ENCODE results near the gene ACAP3. TPM values are rescaled to one million over a fixed set of nuclear protein-coding genes. Genes with fewer than 3 reads are reported as not detected.

The ACAP3 gene
- total and polyA plus RNA-seq, 10 of the 15 experiments (the other 5 are each of a cell fraction or from before 2014, with no cell fraction given): 0.05 to 34.2 (median 7.1) TPM

DNA sequence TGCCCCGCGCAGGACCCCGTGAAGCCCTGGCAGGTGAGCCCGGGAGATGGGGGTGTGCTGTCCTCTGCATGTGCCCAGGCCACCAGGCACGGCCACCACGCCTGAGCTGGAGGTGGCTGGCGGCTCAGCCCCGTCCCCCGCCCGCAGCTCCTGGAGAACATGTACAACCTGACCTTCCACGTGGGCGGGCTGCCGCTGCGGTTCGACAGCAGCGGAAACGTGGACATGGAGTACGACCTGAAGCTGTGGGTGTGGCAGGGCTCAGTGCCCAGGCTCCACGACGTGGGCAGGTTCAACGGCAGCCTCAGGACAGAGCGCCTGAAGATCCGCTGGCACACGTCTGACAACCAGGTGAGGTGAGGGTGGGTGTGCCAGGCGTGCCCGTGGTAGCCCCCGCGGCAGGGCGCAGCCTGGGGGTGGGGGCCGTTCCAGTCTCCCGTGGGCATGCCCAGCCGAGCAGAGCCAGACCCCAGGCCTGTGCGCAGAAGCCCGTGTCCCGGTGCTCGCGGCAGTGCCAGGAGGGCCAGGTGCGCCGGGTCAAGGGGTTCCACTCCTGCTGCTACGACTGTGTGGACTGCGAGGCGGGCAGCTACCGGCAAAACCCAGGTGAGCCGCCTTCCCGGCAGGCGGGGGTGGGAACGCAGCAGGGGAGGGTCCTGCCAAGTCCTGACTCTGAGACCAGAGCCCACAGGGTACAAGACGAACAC is 25.2 kb upstream of the ACAP3 start:
- TF ChIP-seq, protein P1, sequence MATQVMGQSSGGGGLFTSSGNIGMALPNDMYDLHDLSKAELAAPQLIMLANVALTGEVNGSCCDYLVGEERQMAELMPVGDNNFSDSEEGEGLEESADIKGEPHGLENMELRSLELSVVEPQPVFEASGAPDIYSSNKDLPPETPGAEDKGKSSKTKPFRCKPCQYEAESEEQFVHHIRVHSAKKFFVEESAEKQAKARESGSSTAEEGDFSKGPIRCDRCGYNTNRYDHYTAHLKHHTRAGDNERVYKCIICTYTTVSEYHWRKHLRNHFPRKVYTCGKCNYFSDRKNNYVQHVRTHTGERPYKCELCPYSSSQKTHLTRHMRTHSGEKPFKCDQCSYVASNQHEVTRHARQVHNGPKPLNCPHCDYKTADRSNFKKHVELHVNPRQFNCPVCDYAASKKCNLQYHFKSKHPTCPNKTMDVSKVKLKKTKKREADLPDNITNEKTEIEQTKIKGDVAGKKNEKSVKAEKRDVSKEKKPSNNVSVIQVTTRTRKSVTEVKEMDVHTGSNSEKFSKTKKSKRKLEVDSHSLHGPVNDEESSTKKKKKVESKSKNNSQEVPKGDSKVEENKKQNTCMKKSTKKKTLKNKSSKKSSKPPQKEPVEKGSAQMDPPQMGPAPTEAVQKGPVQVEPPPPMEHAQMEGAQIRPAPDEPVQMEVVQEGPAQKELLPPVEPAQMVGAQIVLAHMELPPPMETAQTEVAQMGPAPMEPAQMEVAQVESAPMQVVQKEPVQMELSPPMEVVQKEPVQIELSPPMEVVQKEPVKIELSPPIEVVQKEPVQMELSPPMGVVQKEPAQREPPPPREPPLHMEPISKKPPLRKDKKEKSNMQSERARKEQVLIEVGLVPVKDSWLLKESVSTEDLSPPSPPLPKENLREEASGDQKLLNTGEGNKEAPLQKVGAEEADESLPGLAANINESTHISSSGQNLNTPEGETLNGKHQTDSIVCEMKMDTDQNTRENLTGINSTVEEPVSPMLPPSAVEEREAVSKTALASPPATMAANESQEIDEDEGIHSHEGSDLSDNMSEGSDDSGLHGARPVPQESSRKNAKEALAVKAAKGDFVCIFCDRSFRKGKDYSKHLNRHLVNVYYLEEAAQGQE (IDR thresholded peaks at IDR 0.05; ENCODE audit: low read depth, low read length): no peak
- TF ChIP-seq, protein P2, sequence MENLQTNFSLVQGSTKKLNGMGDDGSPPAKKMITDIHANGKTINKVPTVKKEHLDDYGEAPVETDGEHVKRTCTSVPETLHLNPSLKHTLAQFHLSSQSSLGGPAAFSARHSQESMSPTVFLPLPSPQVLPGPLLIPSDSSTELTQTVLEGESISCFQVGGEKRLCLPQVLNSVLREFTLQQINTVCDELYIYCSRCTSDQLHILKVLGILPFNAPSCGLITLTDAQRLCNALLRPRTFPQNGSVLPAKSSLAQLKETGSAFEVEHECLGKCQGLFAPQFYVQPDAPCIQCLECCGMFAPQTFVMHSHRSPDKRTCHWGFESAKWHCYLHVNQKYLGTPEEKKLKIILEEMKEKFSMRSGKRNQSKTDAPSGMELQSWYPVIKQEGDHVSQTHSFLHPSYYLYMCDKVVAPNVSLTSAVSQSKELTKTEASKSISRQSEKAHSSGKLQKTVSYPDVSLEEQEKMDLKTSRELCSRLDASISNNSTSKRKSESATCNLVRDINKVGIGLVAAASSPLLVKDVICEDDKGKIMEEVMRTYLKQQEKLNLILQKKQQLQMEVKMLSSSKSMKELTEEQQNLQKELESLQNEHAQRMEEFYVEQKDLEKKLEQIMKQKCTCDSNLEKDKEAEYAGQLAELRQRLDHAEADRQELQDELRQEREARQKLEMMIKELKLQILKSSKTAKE (IDR thresholded peaks at IDR 0.05; ENCODE audit: low read depth, poor library complexity, severe bottlenecking): no peak
- peak; percentile 51 for TF ChIP-seq POLR2A (IDR thresholded peaks at IDR 0.05; ENCODE audit: low read depth, low read length)
- H2AFZ ChIP-seq (ENCODE audit: control insufficient read depth, low read depth, low read length): no peak overlapping the region
- no peaks in the 10 kb centered on the region for H3K9me3 ChIP-seq (replicated peaks; ENCODE audit: control insufficient read depth, insufficient read depth, low read length)
- H3K79me2 ChIP-seq (ENCODE audit: control insufficient read depth, insufficient read depth, low read length): no peaks in the 10 kb centered on the region
- H3K4me3 ChIP-seq: no peak overlapping the region
- DNase-seq (ENCODE audit: low read depth, low spot score): no peak
- H3K36me3 ChIP-seq (ENCODE audit: control insufficient read depth in 2 of 2, insufficient read depth in 2 of 2, low read length in 1 of 2): no peaks in the 10 kb centered on the region
- BruUV-seq (replicated peaks): no TSS peak
- no peaks in the 10 kb centered on the region for H3K4me1 ChIP-seq (ENCODE audit: control insufficient read depth, insufficient read depth, low read length)
- 88% methylated on average over 26 of the region's 48 CpGs for WGBS (ENCODE audit: insufficient coverage, insufficient replicate concordance, low lambda C conversion rate, missing lambda C conversion rate)
- no peak for ATAC-seq
- no peak overlapping the region for H3K9ac ChIP-seq (ENCODE audit: control insufficient read depth, insufficient read depth, low read length)
- FAIRE-seq: no peak
- ChIA-PET POLR2A (no interaction called here), RAD21 (ENCODE audit: unreplicated experiment) (no interaction called here), SMC1A (ENCODE audit: uncharacterized antibody, unreplicated experiment) (no interaction called here), CTCF (no interaction called here)
- no peak overlapping the region for H3K27ac ChIP-seq (ENCODE audit: control insufficient read depth, insufficient read depth)
- no peaks in the 10 kb centered on the region for H3K27me3 ChIP-seq (replicated peaks in 1 of 2; ENCODE audit: control insufficient read depth in 2 of 2, insufficient read depth in 2 of 2, low read length in 1 of 2)
- no peaks in the 10 kb centered on the region for H4K20me1 ChIP-seq (ENCODE audit: control insufficient read depth, insufficient read depth)
- no peak overlapping the region for H3K4me2 ChIP-seq (ENCODE audit: control insufficient read depth, insufficient read depth)
- in situ Hi-C loops (cut with MboI) (no loop called here), intact Hi-C loops (cut with micrococcal nuclease; ENCODE audit: unreplicated experiment) (no loop called here)
